DMS 273 treated with DMSO at 0.1 percent for 48 hours (cell line): ENCODE measurements around the gene MICU1.
A peak's percentile ranks its signal among the peaks of the same experiment; 100 is the strongest.

Experiments
- DNase-seq: peaks from one replicate; lab custom pipeline; 2025; lab: John Stamatoyannopoulos, UW

The MICU1 gene

GRCh38 chr10:72626444-72626754 lies 520 bp upstream of the MICU1 start:
- DNase-seq = no peak

- DNase-seq = no peak
Observed at GRCh38 chr10:72625276-72625607, 637 bp downstream of the MICU1 start.

- no peak for DNase-seq
Observed at GRCh38 chr10:72622271-72622670, 3.6 kb downstream of the MICU1 start.

GRCh38 chr10:72616716-72617115 lies 9.2 kb downstream of the MICU1 start:
- no peak for DNase-seq

GRCh38 chr10:72615970-72616369 lies 9.9 kb downstream of the MICU1 start:
- no peak for DNase-seq

GRCh38 chr10:72612203-72612826 lies 13.6 kb downstream of the MICU1 start:
- DNase-seq = peak; percentile 28

GRCh38 chr10:72611783-72612182 lies 14.1 kb downstream of the MICU1 start:
- DNase-seq = no peak

GRCh38 chr10:72610466-72610865 lies 15.4 kb downstream of the MICU1 start:
- no peak for DNase-seq

GRCh38 chr10:72605122-72605521 lies 20.8 kb downstream of the MICU1 start:
- no peak for DNase-seq

- no peak for DNase-seq
Observed at GRCh38 chr10:72601144-72601543, 24.7 kb downstream of the MICU1 start.

GRCh38 chr10:72598769-72599701 lies 26.8 kb downstream of the MICU1 start:
- DNase-seq = no peak

- no peak for DNase-seq
Observed at GRCh38 chr10:72597897-72598296, 28.0 kb downstream of the MICU1 start.

GRCh38 chr10:72595436-72595835 lies 30.4 kb downstream of the MICU1 start:
- DNase-seq = no peak

GRCh38 chr10:72593963-72594362 lies 31.9 kb downstream of the MICU1 start:
- DNase-seq = no peak

GRCh38 chr10:72588266-72588665 lies 37.6 kb downstream of the MICU1 start:
- DNase-seq = no peak

- no peak for DNase-seq
Observed at GRCh38 chr10:72587568-72587967, 38.3 kb downstream of the MICU1 start.

GRCh38 chr10:72574636-72575035 lies 51.2 kb downstream of the MICU1 start:
- DNase-seq = no peak

- DNase-seq = no peak
Observed at GRCh38 chr10:72573079-72573478, 52.8 kb downstream of the MICU1 start.

GRCh38 chr10:72567889-72568640 lies 57.8 kb downstream of the MICU1 start:
- peak; percentile 6 for DNase-seq

- DNase-seq = no peak
Observed at GRCh38 chr10:72567421-72567820, 58.5 kb downstream of the MICU1 start.

GRCh38 chr10:72564596-72564995 lies 61.3 kb downstream of the MICU1 start:
- no peak for DNase-seq

GRCh38 chr10:72563327-72563932 lies 62.4 kb downstream of the MICU1 start:
- no peak for DNase-seq

- no peak for DNase-seq
Observed at GRCh38 chr10:72561745-72562166, 64.1 kb downstream of the MICU1 start.
